ENCODE data around the gene IL6. TPM values are rescaled to one million over a fixed set of nuclear protein-coding genes. Genes with fewer than 3 reads are reported as not detected.

Gene IL6
- total and polyA plus RNA-seq, 10 of the 15 experiments (the other 5 are each of a cell fraction or from before 2014, with no cell fraction given), result not detected

DNA sequence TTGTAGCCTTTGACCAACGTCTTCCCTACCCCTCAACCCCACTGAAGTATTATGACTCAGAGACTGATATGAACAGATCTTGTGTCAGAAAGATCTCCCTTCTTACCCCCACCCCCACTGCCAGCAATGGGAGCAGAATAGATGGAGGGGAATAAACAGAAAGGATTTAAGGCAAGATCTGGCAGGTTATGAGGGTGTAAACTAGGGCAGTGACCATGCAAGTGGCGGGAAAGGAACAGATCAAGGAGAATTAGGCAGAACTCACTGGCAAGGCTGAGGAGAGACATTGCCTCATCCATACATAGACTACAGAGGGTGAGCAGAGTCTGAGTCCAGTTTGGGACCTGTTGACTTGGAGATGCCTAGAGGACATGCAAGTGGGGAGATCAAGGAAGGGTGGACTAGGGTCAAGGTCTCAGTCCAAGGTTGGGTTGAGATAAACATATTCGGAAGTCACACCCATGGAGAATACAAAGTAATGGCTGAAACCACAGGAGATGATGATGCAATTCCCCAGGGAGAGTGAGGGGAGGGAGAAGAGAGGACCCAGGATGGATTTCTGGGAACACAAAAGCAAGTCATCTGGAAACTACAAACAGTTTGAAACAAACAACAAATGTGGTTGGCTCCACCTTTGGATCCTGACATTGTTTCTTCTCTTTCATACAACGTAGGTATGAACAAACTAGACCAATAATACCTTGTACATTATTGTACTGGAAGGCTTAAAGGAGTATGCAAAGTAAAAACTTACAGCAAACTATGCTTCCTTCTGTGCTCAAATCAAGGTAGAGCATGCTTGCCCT lies 44.9 kb upstream of the IL6 start (continued):
- TF ChIP-seq RFX5 (IDR thresholded peaks at IDR 0.05; ENCODE audit: low read depth, low read length) (no peak), GATAD2B (conservative IDR thresholded peaks at IDR 0.05; ENCODE audit: low read depth) (no peak)

DNA sequence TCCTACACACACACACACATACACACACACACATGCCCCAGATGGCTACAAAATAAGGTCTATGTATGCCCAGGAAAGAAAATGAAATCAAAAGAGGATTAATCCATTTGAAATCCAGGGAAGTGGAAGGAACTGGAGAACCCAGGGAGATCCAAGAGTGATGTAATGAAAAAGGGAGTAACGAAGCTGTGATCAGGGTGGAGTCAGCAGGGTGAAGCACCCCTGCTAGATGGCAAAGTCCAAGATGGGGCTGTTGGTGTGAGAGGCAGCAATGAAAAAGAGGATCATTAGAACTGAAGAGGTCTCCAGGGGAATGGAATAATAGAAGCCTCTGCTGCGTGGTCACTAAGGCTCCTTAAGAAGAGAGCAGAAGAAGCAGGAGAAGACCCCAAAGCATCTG lies 43.6 kb upstream of the IL6 start:
- POLR2A ChIA-PET, result no interaction called here
- TF ChIP-seq, protein P1, sequence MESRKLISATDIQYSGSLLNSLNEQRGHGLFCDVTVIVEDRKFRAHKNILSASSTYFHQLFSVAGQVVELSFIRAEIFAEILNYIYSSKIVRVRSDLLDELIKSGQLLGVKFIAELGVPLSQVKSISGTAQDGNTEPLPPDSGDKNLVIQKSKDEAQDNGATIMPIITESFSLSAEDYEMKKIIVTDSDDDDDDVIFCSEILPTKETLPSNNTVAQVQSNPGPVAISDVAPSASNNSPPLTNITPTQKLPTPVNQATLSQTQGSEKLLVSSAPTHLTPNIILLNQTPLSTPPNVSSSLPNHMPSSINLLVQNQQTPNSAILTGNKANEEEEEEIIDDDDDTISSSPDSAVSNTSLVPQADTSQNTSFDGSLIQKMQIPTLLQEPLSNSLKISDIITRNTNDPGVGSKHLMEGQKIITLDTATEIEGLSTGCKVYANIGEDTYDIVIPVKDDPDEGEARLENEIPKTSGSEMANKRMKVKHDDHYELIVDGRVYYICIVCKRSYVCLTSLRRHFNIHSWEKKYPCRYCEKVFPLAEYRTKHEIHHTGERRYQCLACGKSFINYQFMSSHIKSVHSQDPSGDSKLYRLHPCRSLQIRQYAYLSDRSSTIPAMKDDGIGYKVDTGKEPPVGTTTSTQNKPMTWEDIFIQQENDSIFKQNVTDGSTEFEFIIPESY (IDR thresholded peaks at IDR 0.05), result no peak
- no peak for TF ChIP-seq SMC3 (IDR thresholded peaks at IDR 0.05; ENCODE audit: borderline replicate concordance, low read length)
- TF ChIP-seq GATAD2B (conservative IDR thresholded peaks at IDR 0.05; ENCODE audit: low read depth), result no peak
- TF ChIP-seq SUPT20H (IDR thresholded peaks at IDR 0.05; ENCODE audit: borderline replicate concordance, control insufficient read depth, low read depth, low read length), result no peak
- no peak for TF ChIP-seq NRF1 (conservative IDR thresholded peaks at IDR 0.05; ENCODE audit: low read depth, low read length)
- TF ChIP-seq, protein P2, sequence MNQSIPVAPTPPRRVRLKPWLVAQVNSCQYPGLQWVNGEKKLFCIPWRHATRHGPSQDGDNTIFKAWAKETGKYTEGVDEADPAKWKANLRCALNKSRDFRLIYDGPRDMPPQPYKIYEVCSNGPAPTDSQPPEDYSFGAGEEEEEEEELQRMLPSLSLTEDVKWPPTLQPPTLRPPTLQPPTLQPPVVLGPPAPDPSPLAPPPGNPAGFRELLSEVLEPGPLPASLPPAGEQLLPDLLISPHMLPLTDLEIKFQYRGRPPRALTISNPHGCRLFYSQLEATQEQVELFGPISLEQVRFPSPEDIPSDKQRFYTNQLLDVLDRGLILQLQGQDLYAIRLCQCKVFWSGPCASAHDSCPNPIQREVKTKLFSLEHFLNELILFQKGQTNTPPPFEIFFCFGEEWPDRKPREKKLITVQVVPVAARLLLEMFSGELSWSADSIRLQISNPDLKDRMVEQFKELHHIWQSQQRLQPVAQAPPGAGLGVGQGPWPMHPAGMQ (IDR thresholded peaks at IDR 0.05; ENCODE audit: borderline replicate concordance), result no peak
- no peak for TF ChIP-seq YY1 (IDR thresholded peaks at IDR 0.05; ENCODE audit: low read depth, low read length)
- TF ChIP-seq CREB1 (IDR thresholded peaks at IDR 0.05; ENCODE audit: low read depth), result no peak
- TF ChIP-seq MEF2A (IDR thresholded peaks at IDR 0.05; ENCODE audit: insufficient read depth, low read depth, low read length), result no peak
- no peak for TF ChIP-seq POLR2A (IDR thresholded peaks at IDR 0.05; ENCODE audit: low read depth, low read length)
- TF ChIP-seq, protein P3, sequence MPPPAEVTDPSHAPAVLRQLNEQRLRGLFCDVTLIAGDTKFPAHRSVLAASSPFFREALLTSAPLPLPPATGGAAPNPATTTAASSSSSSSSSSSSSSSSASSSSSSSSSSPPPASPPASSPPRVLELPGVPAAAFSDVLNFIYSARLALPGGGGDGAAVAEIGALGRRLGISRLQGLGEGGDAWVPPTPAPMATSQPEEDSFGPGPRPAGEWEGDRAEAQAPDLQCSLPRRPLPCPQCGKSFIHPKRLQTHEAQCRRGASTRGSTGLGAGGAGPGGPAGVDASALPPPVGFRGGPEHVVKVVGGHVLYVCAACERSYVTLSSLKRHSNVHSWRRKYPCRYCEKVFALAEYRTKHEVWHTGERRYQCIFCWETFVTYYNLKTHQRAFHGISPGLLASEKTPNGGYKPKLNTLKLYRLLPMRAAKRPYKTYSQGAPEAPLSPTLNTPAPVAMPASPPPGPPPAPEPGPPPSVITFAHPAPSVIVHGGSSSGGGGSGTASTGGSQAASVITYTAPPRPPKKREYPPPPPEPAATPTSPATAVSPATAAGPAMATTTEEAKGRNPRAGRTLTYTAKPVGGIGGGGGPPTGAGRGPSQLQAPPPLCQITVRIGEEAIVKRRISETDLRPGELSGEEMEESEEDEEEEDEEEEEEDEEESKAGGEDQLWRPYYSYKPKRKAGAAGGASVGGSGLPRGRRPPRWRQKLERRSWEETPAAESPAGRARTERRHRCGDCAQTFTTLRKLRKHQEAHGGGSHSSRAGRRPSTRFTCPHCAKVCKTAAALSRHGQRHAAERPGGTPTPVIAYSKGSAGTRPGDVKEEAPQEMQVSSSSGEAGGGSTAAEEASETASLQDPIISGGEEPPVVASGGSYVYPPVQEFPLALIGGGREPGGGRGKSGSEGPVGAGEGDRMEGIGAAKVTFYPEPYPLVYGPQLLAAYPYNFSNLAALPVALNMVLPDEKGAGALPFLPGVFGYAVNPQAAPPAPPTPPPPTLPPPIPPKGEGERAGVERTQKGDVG (CRISPR knock-in tag; IDR thresholded peaks at IDR 0.05), result no peak
- no peak for TF ChIP-seq BMI1 (IDR thresholded peaks at IDR 0.05; ENCODE audit: borderline replicate concordance)
- TF ChIP-seq CEBPB (IDR thresholded peaks at IDR 0.05; ENCODE audit: borderline replicate concordance in 1 of 2, low read depth in 2 of 2, low read length in 2 of 2), result no peak
- no peak for TF ChIP-seq NFXL1 (IDR thresholded peaks at IDR 0.05; ENCODE audit: borderline replicate concordance)
- no peak for TF ChIP-seq SMAD5 (IDR thresholded peaks at IDR 0.05; ENCODE audit: low read depth)
- no peak for TF ChIP-seq HDAC2 (IDR thresholded peaks at IDR 0.05)

More for the DNA sequence above, 43.6 kb upstream of the IL6 start:
- FAIRE-seq, result no peak
- DNase-seq (ENCODE audit: low read depth, low spot score), result no peak
- no peaks in the 10 kb centered on the region for H3K79me2 ChIP-seq (ENCODE audit: control insufficient read depth, insufficient read depth, low read length)
- no peak overlapping the region for H2AFZ ChIP-seq (ENCODE audit: control insufficient read depth, low read depth, low read length)
- H3K36me3 ChIP-seq (ENCODE audit: control insufficient read depth in 2 of 2, insufficient read depth in 2 of 2, low read length in 1 of 2), result no peaks in the 10 kb centered on the region
- ChIA-PET CTCF (no interaction called here), SMC1A (ENCODE audit: uncharacterized antibody, unreplicated experiment) (no interaction called here), RAD21 (ENCODE audit: unreplicated experiment) (no interaction called here)
- in situ Hi-C loops (cut with MboI), result no loop called here
- no peaks in the 10 kb centered on the region for H3K4me1 ChIP-seq (ENCODE audit: control insufficient read depth, insufficient read depth, low read length)
- 21% methylated on average over 2 of the region's 2 CpGs for WGBS (ENCODE audit: insufficient coverage, insufficient replicate concordance, low lambda C conversion rate, missing lambda C conversion rate)
- H3K9ac ChIP-seq (ENCODE audit: control insufficient read depth, insufficient read depth, low read length), result no peak overlapping the region
- peaks cover 0 to 6% of the 10 kb centered on the region in 2 experiments; a peak in 1 of 4 replicates for H3K27me3 ChIP-seq (replicated peaks in 1 of 2; ENCODE audit: control insufficient read depth in 2 of 2, insufficient read depth in 2 of 2, low read length in 1 of 2)
- intact Hi-C loops (cut with micrococcal nuclease; ENCODE audit: unreplicated experiment), result no loop called here
- ATAC-seq, result no peak
- H4K20me1 ChIP-seq (ENCODE audit: control insufficient read depth, insufficient read depth), result no peaks in the 10 kb centered on the region
- H3K4me2 ChIP-seq (ENCODE audit: control insufficient read depth, insufficient read depth), result no peak overlapping the region
- H3K27ac ChIP-seq (ENCODE audit: control insufficient read depth, insufficient read depth), result no peak overlapping the region
- no peaks in the 10 kb centered on the region; the same call in 2 of the 3 replicates for H3K9me3 ChIP-seq (replicated peaks; ENCODE audit: control insufficient read depth, insufficient read depth, low read length)
- H3K4me3 ChIP-seq, result no peak overlapping the region
- BruUV-seq (replicated peaks), result no TSS peak
